Left lobe of liver (tissue), 2 donors: ENCODE results near the gene TVP23A. TPM values are rescaled to one million over a fixed set of nuclear protein-coding genes. Genes with fewer than 3 reads are reported as not detected.
A peak's percentile ranks its signal among the peaks of the same experiment; 100 is the strongest.
"Not testable (repeated sequence)": the region's sequence is repeated elsewhere in the genome, so short reads cannot be mapped to it uniquely, and the experiment has no call there.

Experiments
- ATAC-seq: fragments of 200-7000 bp; cut with Tn5 transposase; one replicate; pipeline ENCODE4 v1.9.1; 2020; ENCODE audit warnings: mild to moderate bottlenecking, moderate library complexity
- DNase-seq: peaks from one replicate; pipeline ENCODE4 v3.0.0-alpha.2; 2020; ENCODE audit warnings: low spot score
- total RNA-seq: library from RNA; stranded (reverse); gene quantifications from one replicate; pipeline ENCODE4 v1.2.1, GENCODE V29; 2021
- donor health status: DM: no; HTN: no; CAD: no; lungs with moderate emphysema.
- donor health status: DM: no; HTN: yes; CAD: no.

TVP23A gene
- total RNA-seq, 1 donor from 2014 or later = not detected

GRCh38 chr16:10753670-10754069 lies 64.9 kb downstream of the TVP23A start:
- DNase-seq (no peak), ATAC-seq (no peak)

GRCh38 chr16:10752843-10753523 lies 65.6 kb downstream of the TVP23A start:
- ATAC-seq (peak; percentile 56), DNase-seq (no peak)

- DNase-seq (no peak), ATAC-seq (peak; percentile 54)
These were observed 67.3 kb downstream of the TVP23A start for GRCh38 chr16:10751291-10751697.

- ATAC-seq = peak; percentile 24
These were observed 67.8 kb downstream of the TVP23A start for GRCh38 chr16:10750793-10751192.

GRCh38 chr16:10745841-10746240 lies 72.8 kb downstream of the TVP23A start:
- DNase-seq (no peak), ATAC-seq (no peak)

More at GRCh38 chr16:10750793-10751192, 67.8 kb downstream of the TVP23A start:
- no peak for DNase-seq

- ATAC-seq (peak; percentile 0), DNase-seq (no peak)
These were observed 74.1 kb downstream of the TVP23A start for GRCh38 chr16:10744370-10745030.

- ATAC-seq = peak; percentile 94
- DNase-seq = peak; percentile 100
These were observed 74.8 kb downstream of the TVP23A start, which contains the start of gene NUBP1 for GRCh38 chr16:10743610-10744369. Gene NUBP1 (plus strand): TSS chr16:10743842. CDS start chr16:10743864, 22 bp downstream.

- no peak for ATAC-seq
- DNase-seq = peak; percentile 16
These were observed 75.4 kb downstream of the TVP23A start for GRCh38 chr16:10743227-10743609.

- DNase-seq = peak; percentile 87
- ATAC-seq = peak; percentile 31
These were observed 76.8 kb downstream of the TVP23A start for GRCh38 chr16:10741844-10742243.

GRCh38 chr16:10741249-10741648 lies 77.3 kb downstream of the TVP23A start:
- ATAC-seq, DNase-seq: not testable (repeated sequence)

- no peak for DNase-seq
- ATAC-seq = no peak
These were observed 77.8 kb downstream of the TVP23A start for GRCh38 chr16:10740845-10741208.

- DNase-seq (no peak), ATAC-seq (no peak)
These were observed 78.4 kb downstream of the TVP23A start for GRCh38 chr16:10740000-10740844.

GRCh38 chr16:10738231-10739077 lies 80.1 kb downstream of the TVP23A start:
- peak; percentile 95 for DNase-seq
- ATAC-seq = peak; percentile 82

GRCh38 chr16:10737068-10737625 lies 81.4 kb downstream of the TVP23A start:
- ATAC-seq (peak; percentile 82), DNase-seq (peak; percentile 79)

- DNase-seq (no peak), ATAC-seq (no peak)
These were observed 86.8 kb downstream of the TVP23A start for GRCh38 chr16:10731790-10732189.

- ATAC-seq = peak; percentile 74
- DNase-seq = peak; percentile 78
These were observed 89.2 kb downstream of the TVP23A start for GRCh38 chr16:10729104-10730048.

- DNase-seq = peak; percentile 73
- peak; percentile 83 for ATAC-seq
These were observed 90.3 kb downstream of the TVP23A start for GRCh38 chr16:10728003-10728887.
